ENCODE data around the gene NKAIN4.

- TF ChIP-seq CTCF (IDR thresholded peaks at IDR 0.05 in 4 of 5, conservative IDR thresholded peaks at IDR 0.05 in 1 of 5) = no peak
- no peak for TF ChIP-seq POLR2A (IDR thresholded peaks at IDR 0.05)
These were observed 28.7 kb upstream of the NKAIN4 start for GRCh38 chr20:63282946-63283345.

Data from gastrocnemius medialis (tissue), 4 donors.